ENCODE data around the gene CYREN.
"Not testable (repeated sequence)": the region's sequence is repeated elsewhere in the genome, so short reads cannot be mapped to it uniquely, and the experiment has no call there.

CYREN gene

DNA sequence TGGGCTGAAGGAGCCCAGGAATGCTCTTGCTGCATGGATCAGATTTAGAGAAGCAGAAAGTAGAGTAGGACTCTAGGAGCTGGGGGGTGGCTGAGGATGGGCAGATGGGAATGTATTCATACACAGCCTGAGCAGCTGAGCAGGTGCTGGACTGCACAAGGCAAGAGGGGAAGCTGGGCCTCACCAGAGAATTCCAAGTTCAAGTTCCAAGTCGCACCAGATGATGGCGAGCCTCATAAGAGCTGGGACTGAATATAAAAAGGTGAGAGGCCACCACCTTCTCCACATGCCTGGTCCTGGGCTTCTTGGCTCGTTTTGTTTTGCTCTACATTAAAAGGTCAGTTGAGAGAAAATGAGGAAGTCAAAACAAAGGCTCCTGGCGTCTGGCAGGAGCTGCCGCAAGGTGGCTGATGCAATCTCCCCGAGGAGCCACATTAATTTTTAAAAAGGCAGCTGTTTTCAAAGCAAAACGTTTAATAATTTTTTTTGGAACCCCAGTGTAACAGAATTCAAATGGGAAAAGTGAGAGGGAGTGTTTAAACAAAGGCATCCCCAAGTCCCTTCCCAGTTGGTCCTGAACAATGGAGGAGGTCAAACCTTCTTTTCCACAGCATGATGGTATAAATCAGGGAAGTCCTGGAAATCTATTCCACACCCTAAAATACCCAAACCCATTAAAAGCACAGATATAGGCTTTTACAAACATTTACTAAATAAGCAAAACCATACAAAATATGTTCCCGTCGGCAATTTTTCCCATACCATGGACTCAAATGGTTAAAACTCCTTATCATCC is 9.5 kb downstream of the CYREN start:
- in situ Hi-C loops (cut with MboI; ENCODE audit: low sequenced_read_pairs) = no loop called here

DNA sequence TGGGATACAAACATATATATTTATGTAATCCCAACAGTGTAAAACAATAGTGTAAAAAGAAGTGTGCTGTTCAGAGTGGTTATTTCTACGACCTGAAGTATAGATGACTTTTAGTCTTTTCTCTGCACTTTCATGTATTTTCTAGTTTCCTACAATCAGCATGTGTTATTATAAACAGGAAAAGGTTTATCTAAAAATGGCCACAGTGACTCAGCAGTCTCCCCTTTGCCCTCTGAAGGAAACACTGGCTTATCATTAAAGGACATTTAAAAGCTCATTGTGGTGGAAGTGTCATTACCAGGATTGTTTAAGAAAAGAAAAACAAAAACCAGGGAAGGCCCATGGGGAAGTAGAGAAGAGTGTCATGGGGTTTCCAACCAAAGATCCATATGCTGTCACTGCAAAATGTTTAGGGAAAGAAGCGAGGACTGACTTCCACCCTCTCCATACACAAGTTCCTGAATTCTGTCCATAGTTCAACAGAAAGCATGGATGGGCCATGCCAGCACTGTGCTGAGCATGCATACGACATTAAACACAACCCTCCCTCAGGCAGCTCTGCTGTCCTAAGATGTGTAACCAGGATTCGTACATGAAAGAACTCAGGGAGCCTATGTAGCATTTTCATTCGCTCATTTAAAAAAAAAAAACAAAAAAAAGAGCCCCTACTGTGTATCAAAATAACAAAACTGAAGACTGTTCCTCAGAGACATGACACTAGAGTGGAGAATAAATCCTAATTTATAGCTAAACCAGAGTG is 10.2 kb downstream of the CYREN start:
- in situ Hi-C loops (cut with MboI; ENCODE audit: low sequenced_read_pairs) = no loop called here

DNA sequence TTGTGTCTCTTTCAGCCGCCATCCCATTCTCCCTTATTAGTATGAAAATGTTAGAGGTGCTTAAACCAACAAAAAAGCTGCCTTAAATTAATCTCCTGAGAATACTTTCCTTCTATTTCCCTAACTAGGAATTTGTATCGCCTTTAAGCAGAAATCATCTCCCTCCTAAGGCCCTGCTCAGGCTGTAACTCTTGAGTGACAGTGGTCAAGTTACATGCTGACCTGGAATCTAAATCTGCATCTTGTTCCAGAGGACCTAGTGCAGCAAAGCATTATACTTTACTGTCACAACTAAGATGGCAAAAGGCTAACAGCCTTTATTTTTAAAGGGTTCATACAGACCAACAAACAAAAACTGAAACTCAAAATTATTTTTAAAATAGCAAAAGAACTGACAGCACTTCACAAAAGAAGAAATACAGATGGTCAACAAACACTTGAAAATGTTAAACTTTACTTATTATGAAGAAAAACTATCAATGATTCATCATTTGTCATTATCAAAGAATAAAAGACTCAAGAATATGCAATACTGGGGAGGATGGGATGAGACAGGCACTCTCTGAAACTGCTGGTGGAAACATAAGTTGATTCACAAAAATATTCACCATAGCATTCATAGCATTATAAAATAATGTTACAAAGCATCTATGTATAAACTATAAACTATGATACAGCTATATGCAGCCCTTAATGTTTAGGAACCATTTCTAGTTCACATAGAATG is 11.0 kb downstream of the CYREN start:
- in situ Hi-C loops (cut with MboI; ENCODE audit: low sequenced_read_pairs) = no loop called here

DNA sequence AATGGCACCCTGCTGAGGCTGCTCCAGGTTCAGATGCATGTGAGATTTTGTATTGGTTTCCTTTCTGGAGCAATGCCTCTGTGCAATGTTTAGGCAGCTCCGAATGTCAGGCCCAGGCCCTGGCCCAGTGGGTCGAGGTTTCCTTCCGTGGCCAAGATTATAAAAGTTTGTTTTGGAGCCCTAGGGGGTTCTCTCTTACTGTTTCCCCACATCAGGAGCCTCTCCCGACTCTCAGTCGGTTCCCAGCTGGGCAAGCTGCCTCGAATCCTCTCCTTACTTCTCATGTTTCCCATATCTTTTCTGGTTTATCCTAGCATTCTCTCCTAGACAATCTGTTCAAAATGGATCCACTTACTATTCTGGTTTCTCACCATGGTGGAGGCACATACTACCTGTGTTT is 11.6 kb downstream of the CYREN start:
- in situ Hi-C loops (cut with MboI; ENCODE audit: low sequenced_read_pairs) = no loop called here

DNA sequence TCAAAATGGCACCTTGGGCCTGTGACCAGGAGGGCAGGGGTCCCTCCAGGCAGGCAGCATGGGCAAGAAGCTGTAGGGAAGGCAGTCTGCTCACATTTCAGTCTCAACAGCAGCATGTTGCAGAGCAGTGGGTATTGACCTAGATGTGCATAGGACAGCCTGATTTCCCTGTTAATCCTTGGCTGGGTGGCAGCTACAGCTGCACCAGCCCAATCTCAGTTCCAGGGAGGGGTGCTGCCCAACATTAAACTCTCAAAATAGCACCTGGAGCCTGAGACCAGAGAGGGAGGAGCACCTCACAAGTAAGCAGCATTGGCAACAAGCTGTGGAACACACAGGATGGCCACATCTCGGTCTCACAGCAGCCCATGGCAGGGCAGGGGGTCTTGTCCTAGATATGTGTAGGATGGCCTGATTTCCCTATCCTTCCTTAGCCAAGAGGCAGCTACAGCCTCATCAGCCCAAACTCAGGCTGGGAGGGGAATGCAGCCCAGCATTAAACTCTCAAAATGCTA is 12.3 kb downstream of the CYREN start:
- in situ Hi-C loops (cut with MboI; ENCODE audit: low sequenced_read_pairs) = no loop called here

DNA sequence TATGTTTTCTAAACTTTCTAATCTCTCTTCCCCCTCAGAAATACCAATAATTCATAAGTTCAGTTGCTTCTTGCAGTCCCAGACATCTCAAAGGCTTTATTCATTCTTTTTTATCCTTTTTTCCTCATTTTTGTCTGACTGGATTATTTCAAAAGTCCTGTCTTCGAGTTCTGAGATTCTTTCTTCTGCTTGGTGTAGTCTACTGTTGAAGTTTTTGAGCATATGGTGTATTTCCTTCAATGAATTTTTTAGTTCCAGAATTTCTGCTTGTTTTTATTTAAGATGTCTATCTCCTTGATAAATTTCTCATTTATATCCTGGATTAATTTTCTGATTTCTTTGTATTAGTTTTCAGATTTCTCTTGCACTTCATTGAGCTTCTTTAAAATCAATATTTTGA is 14.2 kb downstream of the CYREN start:
- in situ Hi-C loops (cut with MboI; ENCODE audit: low sequenced_read_pairs) = no loop called here

DNA sequence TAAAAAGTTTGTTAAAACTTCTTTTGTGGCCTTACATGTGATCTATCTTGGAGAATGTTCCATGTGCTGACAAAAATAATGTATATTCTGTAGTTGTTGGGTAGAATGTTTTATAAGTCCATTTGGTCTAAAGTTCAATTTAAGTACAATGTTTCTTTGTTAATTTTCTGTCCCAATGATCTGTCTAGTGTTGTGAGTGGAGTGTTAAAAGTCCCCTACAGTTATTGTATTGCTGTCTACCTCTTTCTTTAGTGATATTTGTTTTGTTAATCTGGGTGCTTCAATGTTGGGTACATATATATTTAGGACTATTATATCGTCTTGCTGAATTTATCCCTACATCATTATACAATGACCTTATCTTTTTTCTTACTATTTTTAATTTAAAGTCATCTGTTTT is 15.8 kb downstream of the CYREN start:
- in situ Hi-C loops (cut with MboI; ENCODE audit: low sequenced_read_pairs) = no loop called here

DNA sequence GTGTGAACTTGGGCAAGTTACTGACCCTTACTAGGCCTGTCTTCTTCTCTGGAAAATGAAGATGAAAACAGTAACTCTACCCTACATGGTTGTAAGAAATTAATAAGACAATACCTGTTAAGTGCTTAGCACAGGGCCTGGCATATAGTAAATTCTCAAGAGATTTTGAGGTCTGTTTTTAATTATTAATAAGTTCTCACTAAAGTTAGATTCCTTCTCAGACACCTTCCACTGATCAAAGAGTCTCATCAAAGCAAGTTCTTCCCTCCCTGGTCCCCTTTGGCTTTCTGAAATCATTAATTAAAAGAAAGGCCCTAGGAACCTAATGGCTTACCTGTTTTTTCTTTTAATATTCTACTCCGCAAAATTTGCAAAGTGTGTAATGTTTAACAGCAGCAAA is 18.1 kb downstream of the CYREN start:
- in situ Hi-C loops (cut with MboI; ENCODE audit: low sequenced_read_pairs) = no loop called here

DNA sequence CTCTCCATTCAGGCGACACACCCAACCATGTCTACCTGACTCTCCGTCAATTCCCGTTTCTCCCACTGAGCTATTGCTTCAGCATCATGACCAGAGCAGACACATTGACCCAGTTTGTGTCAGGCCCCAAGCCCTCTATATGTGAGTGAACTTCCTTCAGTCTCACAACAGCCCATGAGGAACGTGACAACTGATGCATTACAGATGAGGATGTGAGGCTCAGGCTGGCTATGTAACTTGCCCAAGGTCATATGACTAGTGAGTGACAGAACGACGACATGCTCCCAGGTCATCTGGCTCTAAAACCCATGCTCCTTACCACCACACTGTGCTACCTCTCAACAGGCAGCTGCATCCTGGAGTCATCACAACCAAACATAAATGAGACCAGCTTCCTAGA is 19.0 kb downstream of the CYREN start:
- in situ Hi-C loops (cut with MboI; ENCODE audit: low sequenced_read_pairs) = no loop called here

DNA sequence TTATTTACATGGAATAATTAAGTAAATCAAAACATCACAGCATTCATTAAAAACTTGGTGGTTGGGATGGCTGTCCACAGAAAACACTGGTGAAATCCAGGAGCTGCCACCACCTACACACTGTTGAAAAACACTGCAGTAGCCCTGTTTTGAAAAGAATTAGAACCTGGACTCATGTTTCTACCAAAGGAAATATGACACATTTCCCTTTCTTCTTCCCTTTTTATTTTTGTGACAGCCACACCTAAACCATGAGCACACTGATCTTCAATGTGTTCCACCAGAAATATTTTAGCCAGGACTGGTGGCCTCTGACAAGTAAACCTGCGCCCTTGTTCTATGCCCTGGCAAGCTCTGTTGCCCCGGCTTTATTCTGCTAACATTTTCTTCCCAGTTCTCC is 19.4 kb downstream of the CYREN start:
- in situ Hi-C loops (cut with MboI; ENCODE audit: low sequenced_read_pairs) = no loop called here

DNA sequence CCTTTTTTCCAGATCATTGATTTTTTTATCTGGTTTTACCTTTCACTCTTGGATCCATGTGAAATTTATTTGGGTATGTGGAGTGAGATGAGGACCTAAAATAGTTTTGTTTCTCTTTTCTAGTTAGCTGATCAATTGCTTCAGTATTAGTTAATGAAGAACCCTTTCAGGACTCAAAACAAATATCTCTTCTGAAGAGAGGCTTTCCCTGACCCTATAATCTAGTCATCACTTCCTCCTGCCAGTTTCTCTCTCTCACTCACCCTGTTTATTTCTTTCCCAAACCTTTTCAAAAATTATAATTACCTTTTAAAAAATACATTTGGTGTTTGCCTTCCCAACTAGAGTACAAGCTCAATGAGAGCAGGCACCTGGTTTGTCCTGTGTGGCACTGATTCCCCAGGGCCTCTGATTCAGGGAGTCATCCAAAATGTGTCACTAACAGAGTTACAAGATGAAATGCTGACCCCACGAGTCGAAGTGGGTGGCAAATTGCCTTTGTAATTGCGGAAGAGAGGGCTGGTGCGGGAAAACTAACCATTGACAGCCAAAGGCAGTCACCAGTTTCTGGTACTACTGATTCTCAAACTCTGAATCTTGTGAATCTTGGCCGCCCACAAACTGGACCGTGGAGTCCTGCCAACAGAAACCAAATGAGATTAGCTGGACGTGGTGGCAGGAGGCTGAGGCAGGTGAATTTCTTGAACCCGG is 20.3 kb downstream of the CYREN start:
- in situ Hi-C loops (cut with MboI; ENCODE audit: low sequenced_read_pairs) = no loop called here

DNA sequence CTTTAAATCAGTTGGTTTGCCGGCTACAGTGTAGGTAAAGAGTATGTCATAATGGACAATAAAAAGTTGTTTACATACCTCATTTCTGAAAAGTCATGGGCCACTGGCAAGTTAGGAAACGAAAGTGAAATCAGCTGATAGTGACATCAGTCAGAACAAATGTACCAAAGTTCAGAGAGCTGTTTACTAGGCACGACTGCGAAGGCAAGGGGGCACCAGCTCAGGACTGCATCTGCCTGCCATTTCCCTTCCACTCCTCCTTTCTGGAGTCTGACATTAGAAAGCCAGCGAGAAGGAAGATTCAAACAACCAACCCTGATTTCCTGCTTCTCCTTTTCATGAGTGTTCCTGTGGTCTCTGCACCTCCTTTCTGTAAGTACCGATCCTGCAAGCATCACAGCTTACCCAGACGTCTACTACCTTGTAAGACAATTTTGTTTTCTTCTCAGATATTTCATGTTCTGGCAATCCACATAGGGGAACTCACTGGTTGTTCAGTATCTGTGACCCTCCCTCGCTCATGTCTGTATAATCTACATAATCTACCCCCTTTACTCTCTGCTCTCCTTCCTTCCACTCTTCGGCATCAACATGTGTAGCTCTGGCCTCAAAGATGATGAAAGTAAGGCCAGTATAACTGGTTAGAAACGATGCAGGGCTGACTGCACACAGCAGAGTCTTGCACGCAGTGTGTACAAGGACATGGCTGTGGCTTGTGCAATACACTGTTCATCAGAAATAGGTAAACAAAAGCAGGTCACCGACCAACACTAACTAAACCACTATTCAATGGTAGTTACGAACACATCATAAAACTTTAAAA is 22.4 kb downstream of the CYREN start, which contains the start of gene TMEM140:
Gene TMEM140, plus strand, starts transcription at position 174 of the 823 bp plus-strand sequence. CDS start 16,370 bp downstream, outside the sequence.
- in situ Hi-C loops (cut with MboI; ENCODE audit: low sequenced_read_pairs) = no loop called here

DNA sequence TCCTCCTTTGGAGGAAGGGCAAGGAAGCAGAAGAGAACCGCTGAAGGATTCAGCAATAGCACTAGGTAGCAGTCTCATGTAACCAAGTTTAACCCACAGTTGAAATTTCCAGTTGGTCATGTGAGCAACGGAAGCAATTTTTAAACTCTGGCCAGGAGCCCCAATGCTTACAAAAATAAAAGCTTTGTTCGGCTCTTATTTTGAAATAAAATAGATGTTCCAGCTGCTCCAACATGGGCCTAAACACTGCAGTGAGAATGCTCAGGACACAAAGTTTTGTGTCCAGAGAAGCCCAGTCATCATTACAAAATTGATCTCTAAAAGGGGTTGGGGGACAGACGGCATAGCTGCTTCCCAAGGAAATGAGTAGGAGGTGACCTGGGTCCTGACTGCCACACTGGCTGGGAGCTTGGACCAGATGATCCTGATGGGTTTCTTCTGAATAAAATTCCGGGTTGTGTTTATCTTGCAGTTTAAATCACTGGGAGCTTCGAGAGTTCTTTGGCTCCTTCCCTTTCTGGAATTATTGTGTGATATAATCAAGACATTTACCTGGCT is 23.1 kb downstream of the CYREN start:
- in situ Hi-C loops (cut with MboI; ENCODE audit: low sequenced_read_pairs) = no loop called here

DNA sequence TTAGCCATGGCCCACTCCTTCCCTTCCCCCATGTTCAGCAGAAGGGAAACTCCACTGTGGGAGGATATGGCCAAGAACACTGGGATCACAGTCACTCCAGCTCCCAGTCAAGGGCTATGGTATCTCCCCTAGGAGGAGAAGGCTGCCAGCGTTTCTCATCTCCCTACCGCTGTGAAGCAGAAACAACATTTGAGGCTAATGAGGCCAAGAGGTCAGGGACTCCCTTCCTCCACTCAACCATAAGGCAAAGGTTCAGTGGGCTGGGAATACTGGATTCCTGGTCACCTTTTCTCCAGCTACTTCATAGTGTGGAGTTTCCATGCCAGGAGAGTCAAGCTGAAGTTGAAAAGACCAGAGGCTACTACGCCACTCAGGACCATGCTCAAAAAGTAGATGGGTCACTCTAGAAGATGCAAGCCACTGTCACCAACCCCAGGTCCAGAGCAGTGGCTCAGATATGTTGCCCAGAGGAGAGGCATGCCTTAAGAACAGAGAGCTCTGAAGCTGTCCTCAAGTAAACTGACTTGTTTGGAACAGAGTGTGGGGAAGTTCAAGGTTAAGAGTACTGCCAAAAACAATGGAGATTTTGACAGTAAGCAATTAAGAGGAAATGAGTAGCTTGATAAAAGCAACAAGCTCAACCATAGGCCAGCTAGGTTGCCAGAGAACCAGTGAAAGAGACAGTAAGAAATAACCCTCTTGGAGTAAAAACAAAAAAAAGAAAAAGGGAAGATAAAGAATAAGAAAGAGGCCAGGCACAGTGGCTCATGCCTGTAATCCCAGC is 26.4 kb downstream of the CYREN start:
- in situ Hi-C loops (cut with MboI; ENCODE audit: low sequenced_read_pairs) = no loop called here

DNA sequence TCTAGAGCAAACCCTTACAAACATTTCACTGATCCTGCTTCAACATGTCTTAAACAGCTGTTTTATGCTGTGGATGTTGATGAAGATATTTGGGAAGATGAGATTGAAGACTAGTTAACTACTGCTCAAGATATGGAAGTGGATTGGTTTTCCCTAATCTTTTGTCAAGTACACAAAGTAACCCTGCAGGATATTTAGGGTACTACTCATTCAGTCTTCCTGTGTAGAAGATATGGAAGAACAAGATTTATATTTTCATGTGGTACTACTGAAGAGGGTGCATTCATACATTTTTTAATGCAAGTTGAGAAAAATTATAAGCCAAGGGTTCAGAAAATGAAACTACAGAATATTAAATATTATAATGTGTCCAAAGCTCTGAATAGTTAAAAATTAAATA is 40.9 kb downstream of the CYREN start:
- in situ Hi-C loops (cut with MboI; ENCODE audit: low sequenced_read_pairs) = no loop called here

DNA sequence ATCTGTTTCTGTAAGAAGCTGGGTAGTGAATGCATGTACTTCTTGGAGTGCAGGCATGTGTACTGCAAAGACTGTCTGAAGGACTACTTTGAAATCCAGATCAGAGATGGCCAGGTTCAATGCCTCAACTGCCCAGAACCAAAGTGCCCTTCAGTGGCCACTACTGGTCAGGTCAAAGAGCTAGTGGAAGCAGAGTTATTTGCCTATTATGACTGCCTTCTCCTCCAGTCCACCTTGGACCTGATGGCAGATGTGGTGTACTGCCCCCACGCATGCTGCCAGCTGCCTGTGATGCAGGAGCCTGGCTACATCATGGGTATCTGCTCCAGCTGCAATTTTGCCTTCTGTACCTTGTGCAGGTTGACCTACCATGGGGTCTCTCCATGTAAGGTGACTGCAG is 41.6 kb downstream of the CYREN start:
- in situ Hi-C loops (cut with MboI; ENCODE audit: low sequenced_read_pairs) = no loop called here

DNA sequence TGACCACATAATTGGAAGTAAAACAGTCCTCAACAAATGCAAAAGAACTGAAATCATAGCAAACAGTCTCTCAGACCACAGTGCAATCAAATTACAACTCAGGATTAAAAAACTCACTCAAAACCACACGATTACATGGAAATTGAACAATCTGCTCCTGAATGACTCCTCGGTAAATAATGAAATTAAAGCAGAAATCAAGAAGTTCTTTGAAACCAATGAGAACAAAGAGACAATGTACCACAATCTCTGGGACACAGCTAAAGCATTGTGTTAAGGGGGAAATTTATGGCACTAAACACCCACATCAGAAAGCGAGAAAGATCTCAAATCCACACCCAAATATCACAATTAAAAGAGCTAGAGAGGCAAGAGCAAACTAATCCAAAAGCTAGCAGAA is 45.9 kb downstream of the CYREN start:
- in situ Hi-C loops (cut with MboI; ENCODE audit: low sequenced_read_pairs) = not testable (repeated sequence)

DNA sequence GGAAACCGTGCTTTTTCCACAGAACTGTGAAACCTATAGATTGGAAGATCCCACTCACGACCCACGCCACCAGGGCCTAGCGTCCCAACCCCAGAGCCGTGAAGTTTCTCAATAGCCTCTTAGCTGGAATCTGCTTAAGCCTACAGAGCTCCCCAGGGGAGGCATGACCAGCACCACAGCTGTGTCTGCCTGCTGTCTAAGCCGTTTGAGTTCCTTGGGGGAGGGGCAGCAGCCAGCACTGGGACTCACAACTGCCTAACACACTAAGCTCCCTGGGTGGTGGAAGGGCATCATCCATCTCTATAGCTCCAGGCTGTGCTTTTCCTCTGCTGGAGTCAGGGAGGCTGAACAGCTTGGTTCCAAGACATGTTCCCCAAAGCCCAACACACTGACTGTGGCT is 48.6 kb downstream of the CYREN start:
- in situ Hi-C loops (cut with MboI; ENCODE audit: low sequenced_read_pairs) = no loop called here

DNA sequence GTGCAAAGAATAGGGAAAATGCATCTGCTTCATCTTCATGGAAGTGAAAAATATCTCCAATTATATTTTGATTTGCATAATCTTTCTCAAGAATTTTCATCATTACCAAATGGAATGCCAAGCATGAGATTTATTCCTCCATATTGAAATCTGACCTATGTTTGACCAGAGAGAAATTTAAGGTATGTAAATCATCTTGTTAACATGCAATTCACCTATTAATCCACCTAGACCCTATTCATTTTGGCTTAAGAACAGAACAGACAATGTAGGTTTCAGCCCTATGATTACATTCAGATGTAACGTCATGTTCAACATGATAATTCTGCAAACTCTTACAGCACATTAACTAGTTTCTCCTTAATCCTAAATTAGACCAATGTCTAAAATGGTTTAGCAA is 53.4 kb downstream of the CYREN start:
- in situ Hi-C loops (cut with MboI; ENCODE audit: low sequenced_read_pairs) = no loop called here
